Neuronal stem cell (in vitro differentiated cells): ENCODE data around the gene DCTN3.

Experiments used
- DNase-seq: peaks from one replicate; pipeline ENCODE4 v3.0.0-alpha.2; 2013; ENCODE audit warnings: low spot score
- H2AFZ ChIP-seq: one replicate; pipeline ENCODE4 v1.6.1; 2013; ENCODE audit warnings: mild to moderate bottlenecking, low read length, inconsistent platforms
- H2AK5ac ChIP-seq: 2 replicates; pipeline ENCODE4 v1.6.1; 2013; ENCODE audit warnings: low read depth, mild to moderate bottlenecking, inconsistent platforms, low read length, moderate library complexity, mixed read lengths
- H2BK120ac ChIP-seq: 2 replicates; pipeline ENCODE4 v1.6.1; 2013; ENCODE audit warnings: low read depth, mild to moderate bottlenecking, inconsistent platforms, low read length, moderate library complexity, mixed read lengths
- H2BK12ac ChIP-seq: one replicate; pipeline ENCODE4 v1.6.1; 2013; ENCODE audit warnings: low read length, inconsistent platforms
- H2BK15ac ChIP-seq: 2 replicates; pipeline ENCODE4 v1.6.1; 2013; ENCODE audit warnings: mild to moderate bottlenecking, low read length, inconsistent platforms, mixed read lengths
- H2BK5ac ChIP-seq: one replicate; pipeline ENCODE4 v1.6.1; 2013; ENCODE audit warnings: inconsistent platforms, mild to moderate bottlenecking, low read length, moderate library complexity
- H3K14ac ChIP-seq: one replicate; pipeline ENCODE4 v1.6.1; 2013; ENCODE audit warnings: low read length, inconsistent platforms
- H3K18ac ChIP-seq: 2 replicates; pipeline ENCODE4 v1.6.1; 2013; ENCODE audit warnings: low read length, inconsistent platforms
- H3K23ac ChIP-seq: 2 replicates; pipeline ENCODE4 v1.6.1; 2013; ENCODE audit warnings: low read depth, mild to moderate bottlenecking, mixed read lengths, low read length, inconsistent platforms; ENCODE audit not compliant: poor library complexity
- H3K27ac ChIP-seq: replicated peaks from 3 replicates; pipeline ENCODE4 v1.5.1; 2013; ENCODE audit warnings: low read length, inconsistent platforms
- H3K27me3 ChIP-seq, 3 experiments: 2 replicates each; pipeline ENCODE4 v1.6.1; 2013; ENCODE audit warnings: low read length in 3 of 3, mild to moderate bottlenecking in 2 of 3, inconsistent platforms in 1 of 3, low read depth in 1 of 3, mixed read lengths in 1 of 3, moderate library complexity in 1 of 3; ENCODE audit not compliant: control insufficient read depth in 3 of 3, insufficient read depth in 3 of 3
- H3K36me3 ChIP-seq, 2 donors: replicated peaks in 1 of 2; 2 replicates each; pipeline ENCODE4 v1.6.1; 2013; ENCODE audit warnings: low read length in 2 of 2; ENCODE audit not compliant: control insufficient read depth in 2 of 2, insufficient read depth in 2 of 2
- H3K4ac ChIP-seq: 2 replicates; pipeline ENCODE4 v1.6.1; 2013; ENCODE audit warnings: inconsistent platforms, mild to moderate bottlenecking, low read length, moderate library complexity
- H3K4me1 ChIP-seq, 2 donors: 1 replicate in 1 of 2; 2 replicates in 1 of 2; pipeline ENCODE4 v1.6.1; 2013; ENCODE audit warnings: low read length in 2 of 2, low read depth in 1 of 2; ENCODE audit not compliant: control insufficient read depth in 2 of 2, insufficient read depth in 1 of 2
- H3K4me2 ChIP-seq: one replicate; pipeline ENCODE4 v1.6.1; 2013; ENCODE audit warnings: mild to moderate bottlenecking, low read length, inconsistent platforms; ENCODE audit not compliant: insufficient read depth, poor library complexity, severe bottlenecking
- H3K4me3 ChIP-seq, 2 donors: 2 replicates each; pipeline ENCODE4 v1.5.1; 2013; ENCODE audit warnings: low read length in 2 of 2, mild to moderate bottlenecking in 2 of 2, inconsistent platforms in 1 of 2, moderate library complexity in 1 of 2
- H3K79me1 ChIP-seq: one replicate; pipeline ENCODE4 v1.6.1; 2013; ENCODE audit warnings: low read depth, mild to moderate bottlenecking, inconsistent platforms, low read length, moderate library complexity
- H3K9ac ChIP-seq: one replicate; pipeline ENCODE4 v1.6.1; 2013; ENCODE audit warnings: mild to moderate bottlenecking, low read depth, low read length, inconsistent platforms; ENCODE audit not compliant: poor library complexity
- H3K9me3 ChIP-seq, 2 donors: replicated peaks in 1 of 2; 2 replicates each; pipeline versions ENCODE3 to v1.6.1; 2013; ENCODE audit warnings: low read length in 2 of 2, mild to moderate bottlenecking in 2 of 2, inconsistent platforms in 1 of 2, low read depth in 1 of 2, mixed read lengths in 1 of 2, moderate library complexity in 1 of 2; ENCODE audit not compliant: control insufficient read depth in 2 of 2, insufficient read depth in 1 of 2
- H4K8ac ChIP-seq: one replicate; pipeline ENCODE4 v1.6.1; 2013; ENCODE audit warnings: low read depth, mild to moderate bottlenecking, inconsistent platforms, low read length, moderate library complexity
- H4K91ac ChIP-seq: one replicate; pipeline ENCODE4 v1.6.1; 2013; ENCODE audit warnings: low read length, low read depth, mild to moderate bottlenecking, inconsistent platforms; ENCODE audit not compliant: poor library complexity
- WGBS, 2 donors: extraction: QIAGEN DNeasy Blood & Tissue Kit; methylation state at CpG; one replicate each; pipeline ENCODE4 v1.1.7; 2013; ENCODE audit warnings: missing lambda C conversion rate in 2 of 2, mixed read lengths in 1 of 2; ENCODE audit not compliant: insufficient read length in 2 of 2, insufficient replicate concordance in 1 of 2; ENCODE audit errors: extremely low coverage in 2 of 2; 5-methylcytosine and 5-hydroxymethylcytosine counted together

The DCTN3 gene

DNA sequence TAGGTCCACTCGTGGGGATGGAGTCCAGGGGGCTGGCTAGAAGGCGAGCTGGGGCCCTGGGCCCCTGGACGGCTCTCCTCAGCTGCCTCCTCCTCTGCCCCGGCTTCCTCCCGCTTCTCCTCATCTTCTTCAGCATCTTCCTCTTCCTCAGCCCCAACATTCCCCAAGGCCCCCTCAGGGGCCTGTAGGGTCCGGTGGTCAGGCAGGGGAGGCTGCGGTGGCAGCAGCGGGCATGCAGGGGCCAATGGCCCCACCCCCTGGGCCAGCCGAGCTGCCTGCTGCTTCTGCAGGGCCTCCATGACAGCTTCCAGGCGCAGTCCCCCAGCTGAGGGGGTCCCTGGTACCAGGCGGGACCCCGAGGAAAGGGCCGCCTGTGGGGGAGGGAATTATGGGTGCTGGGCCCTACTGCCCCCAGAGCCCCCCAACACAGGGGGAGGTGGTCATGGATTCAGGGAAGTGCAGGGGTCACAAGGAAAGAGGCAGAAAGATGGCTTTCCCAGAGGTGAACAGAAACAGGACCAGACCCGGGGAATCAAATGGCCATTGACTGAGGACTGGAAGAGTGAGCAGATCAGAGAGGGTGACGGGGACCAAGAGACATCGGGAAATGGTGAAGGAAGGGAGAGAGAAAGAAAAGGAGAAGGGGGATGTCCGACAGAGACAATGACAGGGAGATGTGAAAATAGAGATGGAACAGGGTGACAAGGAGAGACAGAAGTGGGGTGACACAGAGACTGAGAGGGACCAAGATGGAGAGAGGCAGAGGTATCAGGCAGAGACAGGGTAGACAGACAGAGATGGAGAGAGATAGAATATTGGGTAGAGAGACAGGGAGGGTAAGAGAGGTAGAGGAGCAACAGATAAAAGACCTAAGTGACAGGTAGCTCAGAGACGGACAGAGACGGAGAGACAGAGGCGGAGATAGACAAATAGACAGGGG is 7.7 kb upstream of the DCTN3 start:
- Histone ChIP-seq H4K91ac (no peak overlapping the region), H3K14ac (no peak overlapping the region), H2AK5ac (peak overlapping the region; percentile 72), H2BK5ac (no peak overlapping the region), H4K8ac (no peak overlapping the region), H2BK15ac (peak overlapping the region; percentile 62), H3K4ac (no peak overlapping the region), H2BK120ac (no peak overlapping the region), H3K18ac (peak overlapping the region; percentile 84), H2AFZ (peak overlapping the region; percentile 71), H3K36me3 (peaks cover 0 to 2% of the 10 kb centered on the region in 2 donors), H3K27me3 (peaks cover 0 to 71% (median 18%) of the 10 kb centered on the region in 3 experiments), H3K79me1 (peaks cover 5% of the 10 kb centered on the region), H3K4me2 (peak overlapping the region; percentile 88), H3K9ac (peak overlapping the region; percentile 91), H3K23ac (no peak overlapping the region), H3K27ac (no peak overlapping the region), H3K9me3 (no peaks in the 10 kb centered on the region), H2BK12ac (no peak overlapping the region), H3K4me3 (peak overlapping the region in 1 of 2 donors; percentile 89), H3K4me1 (peaks cover 14 to 49% of the 10 kb centered on the region in 2 donors)
- no CpG with 5 or more reads among the region's 20 CpGs for WGBS, 2 donors
- DNase-seq: no peak

GRCh38 chr9:34625186-34625486 is 4.8 kb upstream of the DCTN3 start:
- H3K4me3 ChIP-seq: no peak overlapping the region
- H3K27ac ChIP-seq: peak overlapping the region; percentile 100
- no peak overlapping the region for H2BK15ac ChIP-seq

GRCh38 chr9:34624475-34625185 is 4.3 kb upstream of the DCTN3 start:
- H3K4me2 ChIP-seq: peak overlapping the region; percentile 52
- peaks cover 19 to 42% of the 10 kb centered on the region in 2 donors for H3K4me1 ChIP-seq
- no peak overlapping the region for H4K8ac ChIP-seq
- no peak overlapping the region for H2BK15ac ChIP-seq
- H3K79me1 ChIP-seq: peaks cover 5% of the 10 kb centered on the region
- peak overlapping the region; percentile 66 for H3K9ac ChIP-seq
- peak overlapping the region; percentile 100 for H3K27ac ChIP-seq
- H3K4me3 ChIP-seq: no peak overlapping the region
- no peak overlapping the region for H2BK12ac ChIP-seq
- H2AFZ ChIP-seq: peak overlapping the region; percentile 94
- H3K27me3 ChIP-seq: peaks cover 0 to 51% (median 17%) of the 10 kb centered on the region in 3 experiments
- no peak overlapping the region for H3K14ac ChIP-seq
- H3K18ac ChIP-seq: peak overlapping the region; percentile 98
- H2BK120ac ChIP-seq: peak overlapping the region; percentile 65
- H2AK5ac ChIP-seq: peak overlapping the region; percentile 100
- no peak overlapping the region for H3K23ac ChIP-seq
- peak overlapping the region; percentile 86 for H4K91ac ChIP-seq
- H3K4ac ChIP-seq: no peak overlapping the region
- peak; percentile 86 for DNase-seq
- peaks cover 0 to 7% of the 10 kb centered on the region in 2 donors for H3K36me3 ChIP-seq
- peak overlapping the region; percentile 93 for H2BK5ac ChIP-seq
- no peaks in the 10 kb centered on the region for H3K9me3 ChIP-seq
- WGBS, 2 donors: no CpG with 5 or more reads among the region's 39 CpGs

More at GRCh38 chr9:34625186-34625486, 4.8 kb upstream of the DCTN3 start:
- peak overlapping the region; percentile 23 for H2AK5ac ChIP-seq
- peak overlapping the region; percentile 91 for H2BK5ac ChIP-seq
- peaks cover 0 to 7% of the 10 kb centered on the region in 2 donors for H3K36me3 ChIP-seq
- no peak overlapping the region for H3K4ac ChIP-seq
- H4K8ac ChIP-seq: no peak overlapping the region
- H3K9ac ChIP-seq: no peak overlapping the region
- no peak overlapping the region for H3K23ac ChIP-seq
- H4K91ac ChIP-seq: no peak overlapping the region
- H3K14ac ChIP-seq: no peak overlapping the region
- peak overlapping the region; percentile 65 for H2BK120ac ChIP-seq
- peak overlapping the region; percentile 52 for H3K4me2 ChIP-seq
- no CpG with 5 or more reads among the region's 3 CpGs for WGBS, 2 donors
- no peaks in the 10 kb centered on the region for H3K9me3 ChIP-seq
- peaks cover 5% of the 10 kb centered on the region for H3K79me1 ChIP-seq
- H3K27me3 ChIP-seq: peaks cover 0 to 56% (median 17%) of the 10 kb centered on the region in 3 experiments
- H3K18ac ChIP-seq: peak overlapping the region; percentile 98
- no peak overlapping the region for H2BK12ac ChIP-seq
- peak; percentile 82 for DNase-seq
- peaks cover 16 to 40% of the 10 kb centered on the region in 2 donors for H3K4me1 ChIP-seq
- peak overlapping the region; percentile 94 for H2AFZ ChIP-seq
